ENCODE data around the gene KCNIP4. TPM values are rescaled to one million over a fixed set of nuclear protein-coding genes. Genes with fewer than 3 reads are reported as not detected.

KCNIP4 gene
- total and polyA plus RNA-seq, 2 donors (not counting 3 experiments of a cell fraction or from before 2014, with no cell fraction given): not detected

- dilution Hi-C loops (cut with MboI; ENCODE audit: extremely low pct_ligation_motif_present, low sequenced_read_pairs) (no loop called here), intact Hi-C loops (cut with micrococcal nuclease) (no loop called here)
- Histone ChIP-seq H3K27me3 (ENCODE audit: control insufficient read depth in 2 of 2, insufficient read depth in 2 of 2, low read length in 2 of 2) (no peaks in the 10 kb centered on the region), H4K20me1 (replicated peaks; ENCODE audit: control insufficient read depth, extremely low read depth, insufficient read depth, low read length) (no peaks in the 10 kb centered on the region), H3K9ac (replicated peaks; ENCODE audit: extremely low read depth, insufficient read depth, low read length) (no peak overlapping the region), H3K27ac (ENCODE audit: insufficient read depth, low read depth, low read length) (no peak overlapping the region), H3K4me2 (ENCODE audit: insufficient read depth, low read length) (no peak overlapping the region), H3K9me1 (replicated peaks; ENCODE audit: control insufficient read depth, extremely low read depth, insufficient read depth, low read length) (no peaks in the 10 kb centered on the region), H3K4me3 (replicated peaks in 1 of 3; ENCODE audit: insufficient read depth in 1 of 3, low read depth in 1 of 3, low read length in 3 of 3) (no peak overlapping the region), H3K4me1 (ENCODE audit: control insufficient read depth, extremely low read depth, insufficient read depth, low read length) (no peaks in the 10 kb centered on the region), H2AFZ (ENCODE audit: low read depth, low read length) (no peak overlapping the region), H3K9me3 (replicated peaks; ENCODE audit: control insufficient read depth, insufficient read depth, low read length) (no peaks in the 10 kb centered on the region), H3K79me2 (ENCODE audit: control insufficient read depth, insufficient read depth, low read length) (no peaks in the 10 kb centered on the region), H3K36me3 (ENCODE audit: control insufficient read depth in 2 of 2, extremely low read depth in 1 of 2, insufficient read depth in 2 of 2, low read length in 2 of 2) (no peaks in the 10 kb centered on the region)
- no peak for DNase-seq (ENCODE audit: low read depth, low spot score)
- no peak for FAIRE-seq
- CTCF ChIA-PET: no interaction called here
- POLR2A ChIA-PET: no interaction called here
- BruUV-seq (replicated peaks): no TSS peak
- TF ChIP-seq MYC (IDR thresholded peaks at IDR 0.05; ENCODE audit: low read depth, low read length) (no peak), JUN (IDR thresholded peaks at IDR 0.05; ENCODE audit: borderline replicate concordance, insufficient read depth, insufficient read length, low read depth) (no peak), CTCF (IDR thresholded peaks at IDR 0.05; ENCODE audit: extremely low read depth in 1 of 2, insufficient read depth in 1 of 2, low read depth in 1 of 2, low read length in 2 of 2) (no peak), POLR2AphosphoS5 (IDR thresholded peaks at IDR 0.05; ENCODE audit: insufficient read depth, low read depth, low read length) (no peak), EZH2 (IDR thresholded peaks at IDR 0.05; ENCODE audit: borderline replicate concordance, low read depth, low read length, severe bottlenecking) (no peak), MAX (IDR thresholded peaks at IDR 0.05; ENCODE audit: insufficient read depth, insufficient read length) (no peak), GATA2 (IDR thresholded peaks at IDR 0.05; ENCODE audit: insufficient read depth, insufficient read length, low read depth, low read length) (no peak), POLR2A (IDR thresholded peaks at IDR 0.05; ENCODE audit: low read depth, low read length) (no peak), FOS (IDR thresholded peaks at IDR 0.05; ENCODE audit: borderline replicate concordance, insufficient read depth, low read length) (no peak)
Observed at GRCh38 chr4:20883677-20884076, 1064.9 kb downstream of the KCNIP4 start.

Data from endothelial cell of umbilical vein (primary cell).